Tibial nerve (tissue), 4 donors: ENCODE data around the gene AFAP1L1. TPM values are rescaled to one million over a fixed set of nuclear protein-coding genes. Genes with fewer than 3 reads are reported as not detected.
A peak's percentile ranks its signal among the peaks of the same experiment; 100 is the strongest.

Experiments
- DNase-seq, 2 donors: peaks; one replicate each; pipeline ENCODE4 v3.0.0-alpha.2; 2019; ENCODE audit warnings: low spot score in 2 of 2
- H3K27ac ChIP-seq, 4 donors: fragments of 200-600 bp; sonication (generic) in 3 of 4; one replicate each; pipeline ENCODE4 v1.5.1; 2017 to 2019; ENCODE audit warnings: mild to moderate bottlenecking in 1 of 4
- H3K27me3 ChIP-seq, 2 donors: fragments of 200-600 bp; sonication (generic) in 1 of 2; one replicate each; pipeline versions ENCODE4 v1.5.1 to v1.6.0; 2017 to 2019
- H3K36me3 ChIP-seq, 3 donors: fragments of 200-600 bp; sonication (generic); one replicate each; pipeline ENCODE4 v1.5.1; 2018 to 2019
- H3K4me1 ChIP-seq, 4 donors: fragments of 200-600 bp; sonication (generic) in 3 of 4; one replicate each; pipeline ENCODE4 v1.5.1; 2017 to 2019
- H3K4me3 ChIP-seq, 4 donors: fragments of 200-600 bp; sonication (generic) in 3 of 4; one replicate each; pipeline ENCODE4 v1.5.1; 2017 to 2019; ENCODE audit warnings: mild to moderate bottlenecking in 1 of 4, moderate library complexity in 1 of 4
- H3K9me3 ChIP-seq, 4 donors: fragments of 200-600 bp; sonication (generic) in 3 of 4; one replicate each; pipeline ENCODE4 v1.5.1; 2017 to 2019
- EP300 ChIP-seq, 2 donors: sonication (generic); formaldehyde crosslinking; IDR thresholded peaks; one replicate each; pipeline ENCODE4 v1.6.1; 2017; ENCODE audit warnings: antibody characterized with exemption in 2 of 2, mild to moderate bottlenecking in 1 of 2
- POLR2A ChIP-seq, 2 donors: fragments of 450-650 bp; IDR thresholded peaks; one replicate each; pipeline ENCODE4 v1.6.1; 2017; ENCODE audit warnings: antibody characterized with exemption in 2 of 2, mild to moderate bottlenecking in 2 of 2, moderate library complexity in 2 of 2
- WGBS, 2 donors: methylation state at CpG; one replicate each; pipeline ENCODE4 v1.1.5; 2018; 5-methylcytosine and 5-hydroxymethylcytosine counted together
- total RNA-seq, 4 donors: library from RNA; depleted of rRNA; stranded (reverse); fragments of >200 nt; gene quantifications; one replicate each; pipeline ENCODE4 v1.1.0, GENCODE V29; 2016
- TF ChIP-seq, protein P1 (sequence below), 5 experiments: fragments of 200-600 bp in 3 of 5; fragments of 450-650 bp in 2 of 5; sonication (generic) in 3 of 5; IDR thresholded peaks; one replicate each; pipeline ENCODE4 v1.5.1; 2016 to 2019; ENCODE audit warnings: antibody characterized with exemption in 5 of 5, mild to moderate bottlenecking in 3 of 5, moderate library complexity in 2 of 5

The AFAP1L1 gene
- total RNA-seq, 4 donors from 2014 or later, result 40.8 to 93.5 (median 91.6) TPM

DNA sequence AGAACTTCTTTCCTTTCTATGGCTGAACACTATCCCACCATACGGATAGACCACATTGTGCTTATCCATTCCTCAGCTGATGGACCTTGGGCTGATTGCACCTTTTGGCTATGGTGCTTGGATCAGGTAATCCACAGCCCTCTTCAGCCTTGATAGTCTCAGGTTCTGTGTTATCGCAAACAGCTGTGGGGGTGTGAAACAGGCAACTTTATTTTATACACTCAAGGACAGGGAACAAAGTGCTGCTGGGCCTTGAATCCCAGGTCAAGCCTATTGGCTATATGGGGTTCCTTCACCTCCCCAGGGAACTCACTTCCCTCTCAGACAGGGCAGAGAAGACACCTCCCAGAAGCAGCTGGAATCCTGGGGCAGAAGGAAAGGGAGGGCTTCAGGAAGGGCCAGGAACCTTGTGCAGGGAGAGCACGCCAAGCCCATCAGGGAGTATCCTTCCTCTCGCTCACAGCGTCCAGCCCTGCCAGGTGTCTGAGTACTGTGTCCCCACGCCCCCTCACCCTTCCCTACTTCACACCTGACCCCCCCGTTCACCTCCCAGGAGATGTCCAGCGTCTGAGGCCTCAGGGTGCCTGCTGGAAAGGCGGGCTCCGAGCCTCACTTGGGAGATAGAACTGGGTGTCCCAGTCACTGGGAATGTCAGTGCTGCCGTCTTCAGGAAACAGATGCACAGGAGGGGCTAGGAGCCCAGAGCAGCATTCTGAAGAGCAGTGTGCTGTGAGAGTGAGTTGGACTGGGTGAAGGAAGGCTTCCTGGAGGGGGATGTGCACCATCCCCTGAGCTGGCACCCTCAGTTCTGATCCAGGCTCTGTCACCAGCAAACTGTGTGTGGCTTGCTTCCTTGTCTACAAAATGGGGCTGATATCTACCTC lies 32.8 kb downstream of the AFAP1L1 start:
- Histone ChIP-seq H3K27ac (peak overlapping the region in 1 of 4 donors; percentile 9), H3K27me3 (no peaks in the 10 kb centered on the region), H3K36me3 (peaks cover 0 to 92% (median 0%) of the 10 kb centered on the region in 3 donors), H3K9me3 (no peaks in the 10 kb centered on the region), H3K4me3 (no peak overlapping the region), H3K4me1 (peaks cover 0 to 5% (median 0%) of the 10 kb centered on the region in 4 donors)
- WGBS, 2 donors, result 79% methylated on average over 11 of the region's 11 CpGs
- TF ChIP-seq POLR2A (IDR thresholded peaks at IDR 0.05), result no peak
- TF ChIP-seq EP300 (IDR thresholded peaks at IDR 0.05), result no peak
- TF ChIP-seq, protein P1, sequence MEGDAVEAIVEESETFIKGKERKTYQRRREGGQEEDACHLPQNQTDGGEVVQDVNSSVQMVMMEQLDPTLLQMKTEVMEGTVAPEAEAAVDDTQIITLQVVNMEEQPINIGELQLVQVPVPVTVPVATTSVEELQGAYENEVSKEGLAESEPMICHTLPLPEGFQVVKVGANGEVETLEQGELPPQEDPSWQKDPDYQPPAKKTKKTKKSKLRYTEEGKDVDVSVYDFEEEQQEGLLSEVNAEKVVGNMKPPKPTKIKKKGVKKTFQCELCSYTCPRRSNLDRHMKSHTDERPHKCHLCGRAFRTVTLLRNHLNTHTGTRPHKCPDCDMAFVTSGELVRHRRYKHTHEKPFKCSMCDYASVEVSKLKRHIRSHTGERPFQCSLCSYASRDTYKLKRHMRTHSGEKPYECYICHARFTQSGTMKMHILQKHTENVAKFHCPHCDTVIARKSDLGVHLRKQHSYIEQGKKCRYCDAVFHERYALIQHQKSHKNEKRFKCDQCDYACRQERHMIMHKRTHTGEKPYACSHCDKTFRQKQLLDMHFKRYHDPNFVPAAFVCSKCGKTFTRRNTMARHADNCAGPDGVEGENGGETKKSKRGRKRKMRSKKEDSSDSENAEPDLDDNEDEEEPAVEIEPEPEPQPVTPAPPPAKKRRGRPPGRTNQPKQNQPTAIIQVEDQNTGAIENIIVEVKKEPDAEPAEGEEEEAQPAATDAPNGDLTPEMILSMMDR (IDR thresholded peaks at IDR 0.05), result no peak
- DNase-seq, result no peak

DNA sequence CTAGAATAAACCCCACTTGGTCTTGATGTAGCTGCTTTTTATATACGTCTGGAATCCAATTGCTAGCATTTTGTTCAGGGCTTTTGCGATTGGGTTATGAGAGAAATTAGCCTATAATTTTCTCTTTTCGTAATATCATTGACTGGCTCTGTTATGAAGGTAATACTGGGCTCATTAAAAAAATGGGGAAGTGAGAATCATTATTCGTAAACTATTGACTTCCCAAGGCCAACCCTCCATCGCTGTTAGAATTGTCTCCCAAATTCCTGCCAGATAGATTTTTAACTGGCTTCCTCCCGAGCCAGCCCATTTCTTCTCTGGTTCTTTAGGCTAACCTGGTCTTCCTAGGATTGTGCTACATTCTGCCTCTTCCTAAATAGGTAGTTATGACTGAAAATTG lies 37.7 kb downstream of the AFAP1L1 start:
- 82 to 89% methylated on average over 6 of the region's 6 CpGs for WGBS, 2 donors

DNA sequence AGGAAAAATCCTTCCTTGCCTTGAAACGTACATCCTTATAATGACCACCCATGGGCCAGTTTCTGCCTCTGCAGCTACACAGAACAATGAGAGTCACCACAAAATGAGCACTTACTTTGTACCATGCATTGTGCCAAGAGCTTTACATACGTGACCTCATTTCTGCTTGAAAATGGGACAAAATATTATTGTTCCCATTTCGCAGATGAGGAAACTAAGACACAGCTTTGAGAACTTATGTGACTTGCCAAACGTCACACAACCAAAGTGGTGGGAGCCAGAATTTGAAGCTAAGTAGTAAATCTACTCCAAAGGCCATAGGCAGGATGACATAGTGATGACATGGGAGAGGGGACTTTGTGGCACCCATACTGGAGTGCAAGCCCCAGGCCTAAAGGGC lies 38.8 kb downstream of the AFAP1L1 start:
- Histone ChIP-seq H3K9me3 (no peaks in the 10 kb centered on the region), H3K4me1 (peaks cover 0 to 4% (median 0%) of the 10 kb centered on the region in 4 donors), H3K4me3 (no peak overlapping the region), H3K36me3 (peaks cover 0 to 91% (median 0%) of the 10 kb centered on the region in 3 donors), H3K27ac (peak overlapping the region in 1 of 4 donors; percentile 17), H3K27me3 (no peaks in the 10 kb centered on the region)
- TF ChIP-seq POLR2A (IDR thresholded peaks at IDR 0.05), result no peak
- TF ChIP-seq, protein P1 (IDR thresholded peaks at IDR 0.05), result no peak
- no peak for TF ChIP-seq EP300 (IDR thresholded peaks at IDR 0.05)
- 80 to 83% methylated on average over 4 of the region's 4 CpGs for WGBS, 2 donors
- no peak for DNase-seq

More for the DNA sequence above, 37.7 kb downstream of the AFAP1L1 start:
- no peak overlapping the region for H3K4me3 ChIP-seq
- no peak overlapping the region for H3K27ac ChIP-seq
- no peaks in the 10 kb centered on the region for H3K27me3 ChIP-seq
- no peak for DNase-seq
- no peaks in the 10 kb centered on the region for H3K9me3 ChIP-seq
- TF ChIP-seq, protein P1 (IDR thresholded peaks at IDR 0.05), result no peak
- TF ChIP-seq POLR2A (IDR thresholded peaks at IDR 0.05), result no peak
- TF ChIP-seq EP300 (IDR thresholded peaks at IDR 0.05), result no peak
- H3K36me3 ChIP-seq, result peaks cover 0 to 92% (median 0%) of the 10 kb centered on the region in 3 donors
- H3K4me1 ChIP-seq, result peaks cover 0 to 4% (median 0%) of the 10 kb centered on the region in 4 donors

DNA sequence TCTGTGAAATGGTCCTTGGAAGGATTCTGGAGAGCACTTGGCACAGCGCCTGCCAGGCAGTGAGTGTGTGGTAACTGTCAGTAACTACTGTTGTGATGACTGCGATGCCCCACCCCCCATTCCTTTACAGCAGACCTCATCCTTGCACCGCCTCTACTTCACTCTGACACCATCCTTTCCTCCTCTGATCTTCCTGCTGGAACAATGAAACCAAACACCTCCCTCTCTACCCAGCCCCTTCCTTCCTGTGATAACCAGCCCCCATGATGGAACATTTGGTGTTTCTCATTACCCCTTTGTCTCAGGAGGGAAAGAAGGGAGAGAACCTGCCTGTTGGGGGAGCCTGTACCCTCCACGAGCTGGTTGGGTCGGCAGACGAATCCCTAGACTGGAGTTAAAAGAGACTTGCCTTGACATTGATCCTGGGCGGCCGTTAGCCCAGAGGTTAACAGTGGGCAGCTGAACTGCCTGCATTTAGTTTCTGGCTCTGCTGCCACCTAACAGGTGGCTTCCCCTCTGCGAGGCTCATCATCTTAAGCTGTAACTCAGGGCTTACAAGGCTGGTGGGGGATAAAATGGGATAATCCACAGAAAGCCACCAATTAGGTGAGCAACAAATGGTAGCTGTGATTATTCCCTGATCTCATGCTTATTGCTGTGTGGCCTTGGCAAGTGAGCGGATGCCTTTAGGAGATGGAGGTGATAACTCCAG lies 39.4 kb downstream of the AFAP1L1 start:
- 65 to 71% methylated on average over 10 of the region's 10 CpGs for WGBS, 2 donors

DNA sequence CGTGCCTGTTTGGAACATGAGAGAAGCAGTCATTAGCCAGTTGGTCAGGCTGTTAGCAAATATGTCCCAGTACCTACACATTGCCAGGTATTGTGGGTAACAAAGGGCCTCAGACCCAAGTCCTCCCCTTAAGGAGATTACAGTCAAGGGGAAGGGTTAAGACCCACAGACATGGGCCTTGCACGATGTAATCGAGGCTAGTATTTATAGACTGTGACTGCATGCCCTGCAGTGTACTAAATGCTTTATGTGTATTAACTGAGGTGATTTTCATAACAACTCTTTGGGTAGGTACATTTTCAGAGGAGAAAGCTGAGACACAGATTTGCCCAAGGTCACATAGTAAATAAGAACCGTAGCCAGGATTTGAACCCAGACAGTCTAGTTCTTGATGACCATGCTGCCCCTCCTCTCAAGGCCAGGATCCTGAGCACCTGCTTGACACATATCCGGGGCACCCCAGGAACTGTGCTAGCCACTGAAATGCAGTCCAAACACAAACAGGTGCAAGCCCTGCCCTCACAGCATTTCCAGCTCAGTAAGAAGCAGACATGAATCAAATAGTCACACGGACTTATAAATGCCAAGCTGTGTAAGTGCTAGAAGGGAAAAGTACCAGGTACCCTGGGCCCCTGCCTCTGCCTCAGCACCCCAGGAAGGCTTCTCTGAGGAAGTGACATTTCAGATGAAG lies 41.6 kb downstream of the AFAP1L1 start:
- no peak overlapping the region for H3K4me3 ChIP-seq
- H3K27me3 ChIP-seq, result no peaks in the 10 kb centered on the region
- H3K36me3 ChIP-seq, result peaks cover 0 to 77% (median 0%) of the 10 kb centered on the region in 3 donors
- WGBS, 2 donors, result 79% methylated on average over 6 of the region's 6 CpGs
- DNase-seq, result no peak
- H3K9me3 ChIP-seq, result no peaks in the 10 kb centered on the region
- H3K4me1 ChIP-seq, result peaks cover 0 to 4% (median 0%) of the 10 kb centered on the region in 4 donors
- H3K27ac ChIP-seq, result no peak overlapping the region
- no peak for TF ChIP-seq POLR2A (IDR thresholded peaks at IDR 0.05)
- no peak for TF ChIP-seq EP300 (IDR thresholded peaks at IDR 0.05)
- TF ChIP-seq, protein P1 (IDR thresholded peaks at IDR 0.05), result no peak

More for the DNA sequence above, 39.4 kb downstream of the AFAP1L1 start:
- no peak for TF ChIP-seq EP300 (IDR thresholded peaks at IDR 0.05)
- Histone ChIP-seq H3K36me3 (peaks cover 0 to 91% (median 0%) of the 10 kb centered on the region in 3 donors), H3K4me3 (no peak overlapping the region), H3K9me3 (no peaks in the 10 kb centered on the region), H3K27me3 (no peaks in the 10 kb centered on the region), H3K27ac (peak overlapping the region in 2 of 4 donors; percentile 17 to 33), H3K4me1 (peaks cover 0 to 4% (median 0%) of the 10 kb centered on the region in 4 donors)
- DNase-seq, result peak in 1 of 2 donors; percentile 33
